Measurements from ENCODE around the gene STMP1. TPM values are rescaled to one million over a fixed set of nuclear protein-coding genes. Genes with fewer than 3 reads are reported as not detected.

Gene STMP1
- total RNA-seq, 1 donor from 2014 or later, result 58.9 TPM

DNA sequence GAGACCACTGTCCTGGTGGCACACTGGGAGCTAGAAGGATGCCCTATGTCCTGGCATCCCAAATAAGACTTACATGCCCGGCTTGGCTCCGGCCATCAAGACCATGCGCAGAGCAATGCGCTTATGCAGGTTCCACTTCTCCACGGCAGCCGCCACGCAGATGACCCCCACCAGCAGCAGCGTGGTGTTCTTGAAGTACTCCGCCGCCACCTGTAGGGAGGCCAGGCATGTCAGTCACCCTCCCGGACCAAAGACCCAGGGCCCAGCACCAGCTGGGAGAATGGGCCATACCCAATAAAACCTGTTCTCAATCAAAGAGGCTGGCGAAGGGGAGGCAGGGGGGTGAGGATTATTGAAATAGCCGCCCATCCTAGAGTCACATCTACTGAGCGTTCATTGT, 45.7 kb downstream of the STMP1 start:
- peaks cover 5% of the 10 kb centered on the region for H3K4me1 Mint-ChIP-seq
- no peak for TF ChIP-seq CTCF (conservative IDR thresholded peaks at IDR 0.05)
- no peaks in the 10 kb centered on the region for H3K36me3 Mint-ChIP-seq (ENCODE audit: low read depth)
- H3K9me3 Mint-ChIP-seq, result no peaks in the 10 kb centered on the region
- H3K4me3 Mint-ChIP-seq, result no peak overlapping the region
- no peak overlapping the region for H3K27ac Mint-ChIP-seq (ENCODE audit: unreplicated experiment)
- H3K27me3 Mint-ChIP-seq (ENCODE audit: low read depth), result no peaks in the 10 kb centered on the region
- DNase-seq (ENCODE audit: low read depth, low spot score), result no peak

GRCh38 chr7:135709508-135709907, 47.2 kb downstream of the STMP1 start:
- Mint-ChIP-seq H3K27me3 (ENCODE audit: low read depth) (no peaks in the 10 kb centered on the region), H3K9me3 (no peaks in the 10 kb centered on the region), H3K27ac (ENCODE audit: unreplicated experiment) (no peak overlapping the region), H3K36me3 (ENCODE audit: low read depth) (no peaks in the 10 kb centered on the region), H3K4me3 (no peak overlapping the region), H3K4me1 (peaks cover 6% of the 10 kb centered on the region)
- no peak for TF ChIP-seq CTCF (conservative IDR thresholded peaks at IDR 0.05)
- DNase-seq (ENCODE audit: low read depth, low spot score), result no peak

DNA sequence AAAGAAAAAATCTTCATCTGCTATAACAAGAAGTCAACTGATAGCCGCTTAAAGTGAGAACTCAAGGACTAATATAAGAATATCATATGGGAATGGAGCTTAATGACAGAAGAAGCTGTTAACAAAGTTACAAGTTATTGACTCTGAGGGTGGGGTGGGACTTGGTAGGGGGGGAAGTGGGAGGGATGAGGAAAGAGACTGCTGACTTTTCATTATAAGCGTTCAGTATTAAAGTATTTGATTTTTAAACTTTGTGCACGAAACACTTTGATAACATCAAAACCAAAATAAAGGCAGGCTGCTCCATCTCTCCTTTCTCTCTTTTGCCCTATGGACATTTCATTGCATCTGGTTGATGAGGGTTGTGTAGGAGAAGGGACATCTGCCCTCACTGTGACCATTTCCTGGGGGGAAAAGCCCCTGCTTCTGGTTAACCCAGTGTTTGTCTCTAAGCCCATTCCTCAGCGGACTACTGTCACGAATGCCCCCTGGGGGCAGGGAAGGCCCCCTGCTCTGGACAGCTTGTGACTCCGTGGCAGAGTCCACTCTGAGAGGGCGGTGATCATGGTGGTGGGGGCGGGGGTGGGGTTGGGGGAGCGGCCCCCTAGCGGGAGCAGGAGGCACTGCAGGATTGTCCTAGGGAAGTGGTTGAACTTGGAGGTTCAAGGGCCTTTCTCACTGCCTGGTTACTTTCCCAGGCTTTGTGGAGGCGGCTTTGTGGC, 48.3 kb downstream of the STMP1 start:
- DNase-seq (ENCODE audit: low read depth, low spot score), result peak; percentile 6

DNA sequence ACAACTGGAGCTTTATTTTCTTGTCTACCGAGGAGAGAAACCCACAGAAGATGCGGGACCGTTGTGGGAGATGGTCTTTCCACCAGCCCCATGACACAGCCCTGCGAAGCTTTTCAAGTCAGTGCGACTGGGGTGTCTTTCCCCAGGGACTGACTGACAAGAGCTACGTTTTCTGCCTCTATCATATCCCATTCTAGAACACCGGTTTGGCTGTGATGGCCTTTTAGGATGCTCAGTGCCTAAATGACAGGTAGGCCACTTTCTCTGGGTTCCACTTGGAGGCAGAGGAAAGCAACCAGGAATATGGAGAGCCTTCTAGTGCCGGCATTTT, 48.8 kb downstream of the STMP1 start:
- Mint-ChIP-seq H3K27me3 (ENCODE audit: low read depth) (no peaks in the 10 kb centered on the region), H3K4me3 (no peak overlapping the region), H3K36me3 (ENCODE audit: low read depth) (no peaks in the 10 kb centered on the region), H3K27ac (ENCODE audit: unreplicated experiment) (no peak overlapping the region), H3K9me3 (no peaks in the 10 kb centered on the region), H3K4me1 (peaks cover 6% of the 10 kb centered on the region)
- no peak for DNase-seq (ENCODE audit: low read depth, low spot score)
- no peak for TF ChIP-seq CTCF (conservative IDR thresholded peaks at IDR 0.05)

More for the DNA sequence above, 48.3 kb downstream of the STMP1 start:
- no peak overlapping the region for H3K27ac Mint-ChIP-seq (ENCODE audit: unreplicated experiment)
- TF ChIP-seq CTCF (conservative IDR thresholded peaks at IDR 0.05), result peak; percentile 71
- no peaks in the 10 kb centered on the region for H3K27me3 Mint-ChIP-seq (ENCODE audit: low read depth)
- no peaks in the 10 kb centered on the region for H3K36me3 Mint-ChIP-seq (ENCODE audit: low read depth)
- H3K4me1 Mint-ChIP-seq, result peaks cover 6% of the 10 kb centered on the region
- no peaks in the 10 kb centered on the region for H3K9me3 Mint-ChIP-seq
- no peak overlapping the region for H3K4me3 Mint-ChIP-seq

DNA sequence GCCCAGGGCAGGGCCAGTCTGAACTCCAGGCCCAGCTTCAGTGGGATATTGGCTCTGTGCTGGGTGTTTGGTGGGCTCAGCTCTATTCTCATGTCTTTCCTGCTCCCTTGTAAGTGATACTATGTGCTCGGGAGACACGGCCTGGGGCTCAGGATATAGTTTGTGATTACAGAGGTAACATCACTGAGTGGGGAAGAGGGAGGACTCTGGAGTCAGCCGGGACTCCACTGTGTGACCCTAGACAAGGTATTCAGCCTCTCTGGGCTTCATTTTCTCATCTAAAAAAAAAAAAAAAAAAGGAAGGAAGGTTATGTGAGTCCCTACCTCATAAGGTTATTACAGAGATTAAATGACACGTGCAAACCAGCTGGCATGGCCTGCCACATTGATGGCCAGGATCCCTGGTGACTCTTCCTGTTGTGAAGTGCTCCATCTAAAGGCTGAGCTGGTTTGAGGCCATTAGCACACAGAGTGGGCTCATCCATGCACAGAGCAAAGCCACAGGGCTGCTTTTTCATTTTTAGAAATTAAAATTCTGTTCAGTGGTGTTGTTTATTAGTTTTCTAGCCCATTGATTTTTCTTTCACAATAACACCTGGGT, 50.0 kb downstream of the STMP1 start:
- no peaks in the 10 kb centered on the region for H3K9me3 Mint-ChIP-seq
- DNase-seq (ENCODE audit: low read depth, low spot score), result no peak
- H3K27me3 Mint-ChIP-seq (ENCODE audit: low read depth), result no peaks in the 10 kb centered on the region
- no peak overlapping the region for H3K27ac Mint-ChIP-seq (ENCODE audit: unreplicated experiment)
- no peaks in the 10 kb centered on the region for H3K36me3 Mint-ChIP-seq (ENCODE audit: low read depth)
- no peak overlapping the region for H3K4me3 Mint-ChIP-seq
- no peak for TF ChIP-seq CTCF (conservative IDR thresholded peaks at IDR 0.05)
- H3K4me1 Mint-ChIP-seq, result peaks cover 6% of the 10 kb centered on the region
